Calu3 (cell line): ENCODE results near the gene TBL2. TPM values are rescaled to one million over a fixed set of nuclear protein-coding genes. Genes with fewer than 3 reads are reported as not detected.
"Not testable (repeated sequence)": the region's sequence is repeated elsewhere in the genome, so short reads cannot be mapped to it uniquely, and the experiment has no call there.

Experiments used
- BruUV-seq: library from RNA; stranded (reverse); fragments of 400-500 nt; replicated peaks from 2 replicates; lab custom pipeline; 2021; lab: Mats Ljungman, UMichigan
- CTCF ChIA-PET: fragments of 300-600 bp; sonication (Branson Sonifier 250); formaldehyde crosslinking; loops from one replicate; lab custom pipeline; 2022; ENCODE audit warnings: antibody characterized with exemption; lab: Charles Lee
- DNase-seq: peaks from one replicate; pipeline ENCODE4 v3.0.0; 2022
- H3K27ac Mint-ChIP-seq: one replicate; pipeline ENCODE4 v1.8.0; 2022; ENCODE audit warnings: mixed read lengths; ENCODE audit not compliant: unreplicated experiment
- H3K27me3 Mint-ChIP-seq: one replicate; pipeline ENCODE4 v1.8.0; 2022; ENCODE audit warnings: mixed read lengths; ENCODE audit not compliant: unreplicated experiment
- H3K36me3 Mint-ChIP-seq: one replicate; pipeline ENCODE4 v1.8.0; 2022; ENCODE audit warnings: mild to moderate bottlenecking, moderate library complexity, mixed read lengths; ENCODE audit not compliant: insufficient read depth, unreplicated experiment
- H3K4me1 Mint-ChIP-seq: one replicate; pipeline ENCODE4 v1.8.0; 2022; ENCODE audit warnings: mild to moderate bottlenecking, low read depth, mixed read lengths; ENCODE audit not compliant: unreplicated experiment
- H3K4me3 Mint-ChIP-seq: one replicate; pipeline ENCODE4 v1.8.0; 2022; ENCODE audit warnings: mild to moderate bottlenecking, low read depth, moderate library complexity, mixed read lengths; ENCODE audit not compliant: unreplicated experiment
- H3K9me3 Mint-ChIP-seq: one replicate; pipeline ENCODE4 v1.8.0; 2022; ENCODE audit warnings: low read depth, mixed read lengths; ENCODE audit not compliant: unreplicated experiment
- intact Hi-C: fragments of 100-400 bp; cut with micrococcal nuclease; formaldehyde crosslinking; loops from one replicate; pipeline ENCODE4 v1.10.0; 2022; ENCODE audit not compliant: unreplicated experiment
- total RNA-seq: library from RNA; stranded (reverse); gene quantifications from 2 replicates; pipeline ENCODE4 v1.2.3, GENCODE V29; 2022
- TF ChIP-seq, protein P1 (sequence below): fragments of 200-600 bp; IDR thresholded peaks from one replicate; pipeline ENCODE4 v1.8.0; 2022; ENCODE audit warnings: antibody characterized with exemption; ENCODE audit not compliant: unreplicated experiment

Gene TBL2
- total RNA-seq, 1 experiment from 2014 or later = 35.9 TPM

DNA sequence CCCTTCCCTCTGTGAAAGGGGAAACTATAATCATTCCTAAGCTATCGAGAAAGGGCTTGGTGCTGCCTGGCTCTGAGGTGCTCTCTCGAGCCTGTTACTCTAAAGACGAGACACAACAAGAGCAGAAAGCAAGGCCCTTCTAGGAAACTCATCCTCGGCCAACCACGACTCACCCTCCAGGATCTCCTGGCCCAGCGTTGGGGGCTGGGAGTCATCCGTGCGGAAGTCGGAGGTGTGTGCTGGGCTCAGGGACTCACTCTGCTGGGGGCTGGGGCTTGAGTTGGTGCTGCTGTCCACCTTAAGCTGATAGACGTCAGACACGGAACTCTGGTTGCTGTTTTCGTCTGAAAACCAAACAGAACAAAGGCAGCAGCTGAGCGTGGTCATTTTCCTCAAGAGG, 38.7 kb downstream of the TBL2 start:
- TF ChIP-seq, protein P1, sequence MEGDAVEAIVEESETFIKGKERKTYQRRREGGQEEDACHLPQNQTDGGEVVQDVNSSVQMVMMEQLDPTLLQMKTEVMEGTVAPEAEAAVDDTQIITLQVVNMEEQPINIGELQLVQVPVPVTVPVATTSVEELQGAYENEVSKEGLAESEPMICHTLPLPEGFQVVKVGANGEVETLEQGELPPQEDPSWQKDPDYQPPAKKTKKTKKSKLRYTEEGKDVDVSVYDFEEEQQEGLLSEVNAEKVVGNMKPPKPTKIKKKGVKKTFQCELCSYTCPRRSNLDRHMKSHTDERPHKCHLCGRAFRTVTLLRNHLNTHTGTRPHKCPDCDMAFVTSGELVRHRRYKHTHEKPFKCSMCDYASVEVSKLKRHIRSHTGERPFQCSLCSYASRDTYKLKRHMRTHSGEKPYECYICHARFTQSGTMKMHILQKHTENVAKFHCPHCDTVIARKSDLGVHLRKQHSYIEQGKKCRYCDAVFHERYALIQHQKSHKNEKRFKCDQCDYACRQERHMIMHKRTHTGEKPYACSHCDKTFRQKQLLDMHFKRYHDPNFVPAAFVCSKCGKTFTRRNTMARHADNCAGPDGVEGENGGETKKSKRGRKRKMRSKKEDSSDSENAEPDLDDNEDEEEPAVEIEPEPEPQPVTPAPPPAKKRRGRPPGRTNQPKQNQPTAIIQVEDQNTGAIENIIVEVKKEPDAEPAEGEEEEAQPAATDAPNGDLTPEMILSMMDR = no peak
- H3K36me3 Mint-ChIP-seq = peaks cover 10% of the 10 kb centered on the region
- DNase-seq = no peak
- no peaks in the 10 kb centered on the region for H3K4me1 Mint-ChIP-seq
- intact Hi-C loops = no loop called here
- no peaks in the 10 kb centered on the region for H3K9me3 Mint-ChIP-seq
- no TSS peak for BruUV-seq
- H3K27me3 Mint-ChIP-seq = no peaks in the 10 kb centered on the region
- CTCF ChIA-PET = no interaction called here
- no peak overlapping the region for H3K4me3 Mint-ChIP-seq
- no peak overlapping the region for H3K27ac Mint-ChIP-seq

DNA sequence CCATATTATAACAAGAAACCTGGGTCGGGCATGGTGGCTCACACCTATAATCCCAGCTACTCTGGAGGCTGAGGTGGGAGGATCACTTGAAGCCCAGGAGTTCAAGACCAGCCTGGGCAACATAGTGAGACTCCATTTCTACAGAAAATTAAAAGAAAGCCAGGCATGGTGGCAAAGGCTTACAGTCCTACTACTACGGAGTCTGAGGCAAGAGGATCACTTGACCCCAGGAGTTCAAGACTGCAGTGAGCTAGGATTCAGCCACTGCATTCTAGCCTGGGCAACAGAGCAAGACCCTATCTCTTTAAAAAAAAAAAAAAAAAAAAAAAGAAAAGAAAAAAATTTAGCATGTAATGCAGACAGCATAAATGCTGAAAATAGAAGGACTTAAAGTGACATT, 39.9 kb downstream of the TBL2 start:
- H3K9me3 Mint-ChIP-seq = not testable (repeated sequence)
- H3K36me3 Mint-ChIP-seq = peaks cover 10% of the 10 kb centered on the region

DNA sequence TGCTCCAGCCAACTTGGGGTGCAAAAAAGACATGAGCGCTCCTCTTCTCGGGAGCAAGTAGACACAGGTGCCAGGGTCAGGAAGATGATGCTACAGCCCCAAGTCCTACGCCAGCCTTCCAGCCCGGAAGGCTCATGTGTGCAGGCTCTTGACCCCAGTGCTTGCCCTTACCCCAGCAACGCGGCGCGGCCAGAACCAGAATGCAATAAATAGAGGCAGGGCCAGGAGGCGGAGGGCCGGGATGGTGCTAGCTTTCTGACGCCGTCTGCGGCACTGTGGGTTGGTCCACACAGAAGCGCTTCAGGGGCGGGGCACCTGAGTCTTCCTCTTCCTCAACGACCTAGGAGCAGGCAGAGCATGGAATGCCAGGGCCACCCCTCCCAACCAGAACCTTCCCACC, 41.3 kb downstream of the TBL2 start:
- no peaks in the 10 kb centered on the region for H3K9me3 Mint-ChIP-seq
- intact Hi-C loops = no loop called here
- no TSS peak for BruUV-seq

More for the DNA sequence above, 39.9 kb downstream of the TBL2 start:
- H3K4me3 Mint-ChIP-seq, BruUV-seq, H3K27ac Mint-ChIP-seq, H3K27me3 Mint-ChIP-seq, intact Hi-C loops, DNase-seq, H3K4me1 Mint-ChIP-seq: not testable (repeated sequence)
- CTCF ChIA-PET = interaction anchor here (0.6 to 0.7 kb wide), 2 partner anchors 11 kb away, joined by 4 read pairs; no protein-coding TSS in a partner anchor

DNA sequence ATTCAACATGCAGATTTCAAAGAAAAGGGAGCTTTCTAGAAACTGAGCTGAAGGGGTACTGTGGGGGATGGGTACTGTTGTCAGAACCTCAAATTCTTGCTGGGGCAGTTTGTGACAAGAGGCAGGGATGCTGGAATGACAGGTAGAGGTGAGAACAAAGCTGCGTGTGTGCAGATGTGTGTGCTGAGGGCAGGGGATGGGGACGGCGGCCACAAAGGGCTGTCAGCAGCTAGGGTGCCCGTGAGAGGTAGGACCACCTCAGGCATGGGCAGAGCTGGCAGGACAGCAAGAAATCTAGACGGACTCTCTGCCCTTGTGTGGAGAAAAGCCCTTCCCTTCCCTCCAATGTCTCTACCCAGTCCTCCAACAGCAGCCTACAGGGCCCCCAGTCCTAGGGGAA, 41.9 kb downstream of the TBL2 start:
- TSS peak; percentile 29 for BruUV-seq
- CTCF ChIA-PET = no interaction called here
- peaks cover 5% of the 10 kb centered on the region for H3K36me3 Mint-ChIP-seq
- no peak overlapping the region for H3K27ac Mint-ChIP-seq
- H3K4me1 Mint-ChIP-seq = no peaks in the 10 kb centered on the region
- H3K4me3 Mint-ChIP-seq = no peak overlapping the region
- H3K27me3 Mint-ChIP-seq = no peaks in the 10 kb centered on the region
- TF ChIP-seq, protein P1 = no peak
- intact Hi-C loops = no loop called here
- H3K9me3 Mint-ChIP-seq = no peaks in the 10 kb centered on the region
- no peak for DNase-seq

More for the DNA sequence above, 41.3 kb downstream of the TBL2 start:
- TF ChIP-seq, protein P1 = no peak
- H3K4me1 Mint-ChIP-seq = no peaks in the 10 kb centered on the region
- no peak for DNase-seq
- peaks cover 9% of the 10 kb centered on the region for H3K36me3 Mint-ChIP-seq
- no peak overlapping the region for H3K27ac Mint-ChIP-seq
- CTCF ChIA-PET = no interaction called here
- no peaks in the 10 kb centered on the region for H3K27me3 Mint-ChIP-seq
- H3K4me3 Mint-ChIP-seq = no peak overlapping the region

DNA sequence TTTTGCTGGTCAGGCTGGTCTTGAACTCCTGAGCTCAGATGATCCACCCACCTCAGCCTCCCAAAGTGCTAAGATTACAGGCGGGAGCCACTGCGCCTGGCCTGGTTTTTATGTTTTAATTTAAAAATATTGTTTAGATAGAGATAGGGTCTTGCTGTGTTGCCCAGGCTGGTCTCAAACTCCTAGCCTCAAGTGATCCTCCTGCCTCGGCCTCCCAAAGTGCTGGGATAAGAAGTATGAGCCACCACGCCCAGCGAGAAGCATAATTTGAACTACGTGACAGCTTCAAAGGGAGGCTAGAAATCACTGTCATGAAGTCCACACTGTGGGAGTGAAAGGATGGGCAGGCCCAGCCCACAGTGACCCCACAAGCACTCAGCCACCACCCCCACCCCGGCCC, 42.5 kb downstream of the TBL2 start:
- H3K36me3 Mint-ChIP-seq, intact Hi-C loops, CTCF ChIA-PET, H3K27me3 Mint-ChIP-seq, BruUV-seq, DNase-seq, H3K9me3 Mint-ChIP-seq, H3K4me1 Mint-ChIP-seq, H3K4me3 Mint-ChIP-seq, H3K27ac Mint-ChIP-seq: not testable (repeated sequence)
